Astrocyte (in vitro differentiated cells and primary cell): ENCODE results near the gene ADGRD1.

Experiments
- EZH2 ChIP-seq: IDR thresholded peaks from 2 replicates; pipeline ENCODE4 v1.6.1; 2012; ENCODE audit warnings: mild to moderate bottlenecking, low read length, inconsistent platforms; ENCODE audit not compliant: insufficient read depth
- TF ChIP-seq, protein P1 (sequence below): IDR thresholded peaks from 2 replicates; pipeline ENCODE4 v1.5.1; 2011; ENCODE audit warnings: low read depth, mild to moderate bottlenecking, inconsistent platforms, low read length, moderate library complexity; ENCODE audit not compliant: insufficient read depth

DNA sequence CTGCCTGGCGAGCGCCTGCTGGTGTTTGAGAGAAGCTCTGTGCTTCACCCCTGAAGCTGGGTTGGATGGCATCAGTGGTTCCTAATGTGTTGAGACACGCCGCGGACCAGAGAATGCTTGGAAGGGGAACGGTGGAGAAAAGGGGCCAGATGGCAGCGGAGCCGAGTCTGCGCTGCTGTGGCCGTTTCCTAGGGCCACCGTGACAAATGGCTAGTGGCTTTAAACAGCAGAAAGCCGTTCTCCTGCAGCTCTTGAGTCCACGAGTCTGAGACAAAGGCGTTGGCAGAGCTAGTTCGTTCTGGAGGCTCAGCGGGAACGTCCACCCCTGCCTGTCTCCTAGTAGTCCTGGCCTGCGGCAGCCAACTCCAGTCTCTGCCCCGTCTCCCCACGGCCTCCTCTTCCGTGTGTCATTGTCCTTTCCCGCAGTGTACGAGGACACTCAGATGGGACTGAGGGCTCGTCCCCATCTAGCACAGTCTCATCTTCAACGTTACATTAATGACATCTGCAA is 103.6 kb downstream of the ADGRD1 start:
- TF ChIP-seq EZH2 = no peak
- TF ChIP-seq, protein P1, sequence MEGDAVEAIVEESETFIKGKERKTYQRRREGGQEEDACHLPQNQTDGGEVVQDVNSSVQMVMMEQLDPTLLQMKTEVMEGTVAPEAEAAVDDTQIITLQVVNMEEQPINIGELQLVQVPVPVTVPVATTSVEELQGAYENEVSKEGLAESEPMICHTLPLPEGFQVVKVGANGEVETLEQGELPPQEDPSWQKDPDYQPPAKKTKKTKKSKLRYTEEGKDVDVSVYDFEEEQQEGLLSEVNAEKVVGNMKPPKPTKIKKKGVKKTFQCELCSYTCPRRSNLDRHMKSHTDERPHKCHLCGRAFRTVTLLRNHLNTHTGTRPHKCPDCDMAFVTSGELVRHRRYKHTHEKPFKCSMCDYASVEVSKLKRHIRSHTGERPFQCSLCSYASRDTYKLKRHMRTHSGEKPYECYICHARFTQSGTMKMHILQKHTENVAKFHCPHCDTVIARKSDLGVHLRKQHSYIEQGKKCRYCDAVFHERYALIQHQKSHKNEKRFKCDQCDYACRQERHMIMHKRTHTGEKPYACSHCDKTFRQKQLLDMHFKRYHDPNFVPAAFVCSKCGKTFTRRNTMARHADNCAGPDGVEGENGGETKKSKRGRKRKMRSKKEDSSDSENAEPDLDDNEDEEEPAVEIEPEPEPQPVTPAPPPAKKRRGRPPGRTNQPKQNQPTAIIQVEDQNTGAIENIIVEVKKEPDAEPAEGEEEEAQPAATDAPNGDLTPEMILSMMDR = no peak
